HUDEP-2 (cell line): Measurements from ENCODE around the gene FLNB.

Experiments used
- DNase-seq, 76 experiments: peaks; one replicate each; lab custom pipeline; 2025; ENCODE audit not compliant: unreplicated experiment in 76 of 76; lab: John Stamatoyannopoulos, UW

Gene FLNB

DNA sequence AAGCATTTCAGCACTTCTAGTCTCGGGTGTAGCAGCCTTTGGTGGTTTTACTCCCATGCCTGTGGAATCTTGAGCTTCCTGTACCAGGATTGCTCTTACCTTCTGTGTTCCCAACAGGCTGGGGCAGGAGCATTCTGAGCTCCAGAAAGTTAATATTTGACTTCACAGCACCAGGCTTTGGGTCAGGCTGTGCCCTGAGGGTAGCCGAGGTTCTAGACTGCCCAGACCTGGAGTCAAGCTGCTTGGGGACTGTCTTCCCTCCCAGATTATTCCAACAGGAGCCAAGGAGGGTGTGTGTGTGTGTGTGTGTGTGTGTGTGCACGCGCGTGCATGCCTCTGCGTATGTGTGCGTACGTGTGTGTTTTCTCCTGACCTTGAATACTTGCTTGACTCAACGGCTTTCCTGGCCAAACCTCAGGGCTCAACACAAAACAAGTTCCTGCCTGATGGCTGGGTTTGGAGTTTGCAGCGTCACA, 94.8 kb downstream of the FLNB start:
- no peak for DNase-seq

DNA sequence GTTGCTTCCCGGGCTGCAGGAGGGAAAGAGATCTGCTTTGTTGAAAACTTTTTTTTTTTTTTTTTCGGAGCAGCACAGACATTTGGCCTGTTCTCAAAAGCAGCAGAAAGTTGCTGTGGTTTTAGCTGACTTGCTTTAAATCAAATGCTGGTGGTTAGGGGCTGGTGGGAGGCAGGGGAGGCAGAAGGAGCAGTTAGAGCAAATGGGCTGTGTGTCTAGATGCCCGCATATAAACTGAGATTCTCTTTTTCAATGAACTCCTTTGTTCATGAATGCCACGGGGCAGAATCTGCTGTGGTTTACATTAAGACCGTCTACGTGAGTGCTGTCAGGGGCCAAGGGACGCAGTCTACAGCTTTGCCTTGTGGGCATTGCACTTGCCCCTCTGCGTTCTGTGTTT, 95.9 kb downstream of the FLNB start:
- DNase-seq = no peak

DNA sequence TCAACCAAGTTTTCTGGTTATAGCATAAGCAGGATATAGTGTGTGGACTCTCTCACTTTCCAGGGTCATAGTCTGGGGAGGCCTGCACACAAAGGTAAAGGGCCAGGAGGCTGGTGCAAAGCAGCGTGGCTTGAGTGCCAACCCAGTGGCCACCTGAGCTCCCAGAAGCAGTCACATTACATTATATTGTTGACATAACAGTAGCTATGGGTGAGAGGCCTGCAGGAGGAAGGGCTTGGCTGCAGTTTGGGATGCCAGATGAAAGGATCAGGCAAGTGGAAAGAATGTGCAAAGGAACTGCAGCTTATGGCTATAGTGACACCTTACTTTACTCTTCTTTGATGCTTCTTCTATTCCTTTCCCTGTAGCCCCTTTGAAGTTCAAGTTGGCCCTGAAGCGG, 96.5 kb downstream of the FLNB start:
- no peak for DNase-seq

DNA sequence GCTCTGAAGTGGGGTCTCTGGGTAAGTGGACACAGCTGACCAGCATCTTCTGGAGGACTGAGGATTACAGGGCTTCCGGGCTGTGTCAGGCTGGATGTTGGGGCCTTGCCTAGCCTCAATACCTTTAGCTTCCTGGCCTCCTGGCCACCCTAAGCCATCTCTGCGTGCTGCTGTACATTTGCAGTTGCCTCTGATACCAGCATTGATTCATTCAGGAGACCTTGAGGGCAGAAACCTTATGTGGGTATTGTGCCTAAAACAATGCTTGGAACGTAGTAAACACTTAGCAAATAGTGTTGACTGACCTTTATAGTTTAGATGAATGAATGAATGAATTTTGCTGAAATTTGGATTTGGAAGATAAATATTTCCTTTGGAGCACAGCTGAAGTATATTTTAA, 97.0 kb downstream of the FLNB start:
- DNase-seq = no peak

DNA sequence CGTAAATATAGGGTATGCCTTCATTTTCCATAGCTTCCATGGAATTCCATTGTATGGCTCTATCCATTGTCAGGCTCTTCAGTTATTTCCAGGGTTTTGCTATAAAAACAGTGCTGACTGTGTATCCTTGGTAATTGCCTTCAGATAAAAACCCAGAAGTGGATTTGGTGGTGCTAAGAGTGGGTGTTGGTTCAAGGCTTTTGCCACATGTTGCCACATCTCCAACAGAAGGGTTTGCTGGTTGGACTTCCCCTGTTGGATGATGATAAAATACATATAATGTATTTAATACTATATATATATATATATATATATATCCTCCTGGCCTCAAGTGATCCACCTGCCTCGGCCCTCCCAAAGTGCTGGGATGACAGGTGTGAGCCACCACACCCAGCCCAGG, 97.8 kb downstream of the FLNB start:
- no peak for DNase-seq

DNA sequence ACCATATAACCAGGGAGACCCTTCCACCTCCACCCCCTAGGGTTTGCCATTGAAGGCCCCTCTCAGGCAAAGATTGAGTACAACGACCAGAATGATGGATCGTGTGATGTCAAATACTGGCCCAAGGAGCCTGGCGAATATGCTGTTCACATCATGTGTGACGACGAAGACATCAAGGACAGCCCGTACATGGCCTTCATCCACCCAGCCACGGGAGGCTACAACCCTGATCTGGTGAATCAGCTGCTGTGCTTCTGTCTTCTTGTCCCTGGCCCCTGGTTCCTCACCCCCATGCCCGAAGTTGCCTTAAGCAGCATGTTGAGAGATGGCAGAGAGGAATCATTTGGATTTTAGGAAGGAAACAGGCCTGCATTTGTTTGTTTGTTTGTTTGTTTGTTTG, 98.4 kb downstream of the FLNB start:
- DNase-seq = no peak

DNA sequence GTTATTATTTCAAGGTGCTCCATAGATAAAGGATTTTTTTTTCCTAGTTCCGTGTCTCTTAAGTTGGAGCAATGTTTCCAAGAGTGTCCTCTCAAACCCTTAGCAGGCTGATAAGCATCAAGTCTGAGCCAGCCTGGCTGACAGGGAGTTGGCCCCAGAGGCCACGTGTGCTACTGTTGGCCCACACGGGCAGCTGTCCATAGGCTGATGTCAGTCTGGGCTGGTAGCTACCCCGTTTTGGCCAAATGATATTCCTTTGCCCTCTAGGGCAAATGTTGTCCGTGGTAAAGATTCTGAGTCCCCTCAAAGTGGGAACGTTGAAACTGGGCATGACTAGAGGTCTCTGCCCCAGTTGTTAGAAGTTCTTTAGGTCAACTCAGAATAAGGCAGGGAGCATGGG, 99.4 kb downstream of the FLNB start:
- peak in 17 of 76 experiments; percentile 5 to 62 (median 29) for DNase-seq

DNA sequence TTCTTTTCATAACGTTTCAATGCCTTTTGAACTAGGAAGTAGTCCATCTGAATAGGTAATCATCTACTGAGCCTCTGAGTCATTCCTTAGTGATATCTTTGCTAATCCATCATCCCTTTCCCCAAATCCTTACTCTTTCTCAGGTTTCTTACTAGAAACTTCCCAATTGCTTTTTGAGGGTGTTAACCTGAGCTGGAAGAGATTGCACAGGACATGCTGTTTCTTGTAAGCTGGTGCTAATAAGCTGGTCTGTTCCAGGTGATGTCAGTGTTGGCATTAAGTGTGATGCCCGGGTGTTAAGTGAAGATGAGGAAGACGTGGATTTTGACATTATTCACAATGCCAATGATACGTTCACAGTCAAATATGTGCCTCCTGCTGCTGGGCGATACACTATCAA, 101.5 kb downstream of the FLNB start:
- no peak for DNase-seq

DNA sequence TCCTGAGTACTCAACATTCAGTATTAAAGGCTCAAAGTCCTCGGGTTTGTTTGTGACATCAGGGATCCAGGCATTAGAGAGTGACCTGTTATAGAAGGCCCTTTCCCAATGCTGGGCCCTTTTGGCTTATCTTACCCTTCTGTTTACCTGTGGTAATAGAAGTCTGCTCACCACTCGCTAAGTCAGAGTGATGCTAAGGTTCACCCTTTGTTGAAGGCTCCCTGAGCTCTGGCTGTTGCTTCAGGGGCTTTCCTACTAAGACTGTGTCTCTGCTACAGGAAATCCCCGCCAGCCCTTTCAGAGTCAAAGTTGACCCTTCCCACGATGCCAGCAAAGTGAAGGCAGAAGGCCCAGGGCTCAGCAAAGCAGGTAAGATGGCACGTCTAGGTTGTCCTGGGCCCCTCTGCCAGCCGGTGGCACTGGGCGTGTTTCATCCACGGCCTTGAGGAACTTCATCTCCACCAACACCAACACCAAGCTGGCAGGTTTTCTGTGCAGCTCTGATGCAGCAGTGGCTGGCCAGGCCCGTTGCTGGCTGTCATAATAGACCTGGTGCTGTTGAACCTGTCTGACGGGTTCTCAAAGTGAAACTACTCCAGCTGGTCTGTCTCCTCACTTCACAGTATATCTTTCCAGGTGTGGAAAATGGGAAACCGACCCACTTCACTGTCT, 103.4 kb downstream of the FLNB start:
- DNase-seq = no peak

DNA sequence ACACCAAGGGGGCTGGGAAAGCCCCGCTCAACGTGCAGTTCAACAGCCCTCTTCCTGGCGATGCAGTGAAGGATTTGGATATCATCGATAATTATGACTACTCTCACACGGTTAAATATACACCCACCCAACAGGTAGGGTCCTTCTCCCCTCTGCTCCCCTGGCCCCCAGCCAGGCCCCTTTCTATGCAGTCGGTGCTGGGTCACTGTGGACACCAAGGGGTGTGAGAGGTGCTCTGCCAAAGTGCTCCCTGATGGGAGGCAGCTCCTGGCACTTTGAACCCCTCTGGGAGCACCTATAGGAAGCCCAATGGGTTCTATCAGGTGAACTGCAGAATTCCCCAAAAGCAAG, 103.9 kb downstream of the FLNB start:
- no peak for DNase-seq

DNA sequence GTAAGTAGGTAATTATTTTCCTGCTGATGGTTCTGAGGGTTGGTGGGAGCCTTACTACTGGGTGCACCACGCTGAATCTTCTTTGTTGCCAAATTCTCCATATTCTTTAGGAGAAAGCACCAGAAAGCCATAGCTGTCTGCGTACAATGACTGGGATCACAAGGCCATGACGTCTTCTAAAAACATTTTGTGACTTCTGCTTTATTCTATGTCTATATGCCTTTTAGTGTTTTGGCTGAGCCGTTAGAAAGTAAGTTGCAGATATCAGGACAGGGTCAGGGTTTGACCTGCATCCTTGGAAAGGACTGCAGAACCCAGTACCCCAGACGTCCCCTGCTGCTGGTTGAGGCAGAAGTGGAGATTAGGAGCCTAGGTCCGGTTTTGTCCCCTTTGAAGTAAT, 107.0 kb downstream of the FLNB start:
- no peak for DNase-seq

DNA sequence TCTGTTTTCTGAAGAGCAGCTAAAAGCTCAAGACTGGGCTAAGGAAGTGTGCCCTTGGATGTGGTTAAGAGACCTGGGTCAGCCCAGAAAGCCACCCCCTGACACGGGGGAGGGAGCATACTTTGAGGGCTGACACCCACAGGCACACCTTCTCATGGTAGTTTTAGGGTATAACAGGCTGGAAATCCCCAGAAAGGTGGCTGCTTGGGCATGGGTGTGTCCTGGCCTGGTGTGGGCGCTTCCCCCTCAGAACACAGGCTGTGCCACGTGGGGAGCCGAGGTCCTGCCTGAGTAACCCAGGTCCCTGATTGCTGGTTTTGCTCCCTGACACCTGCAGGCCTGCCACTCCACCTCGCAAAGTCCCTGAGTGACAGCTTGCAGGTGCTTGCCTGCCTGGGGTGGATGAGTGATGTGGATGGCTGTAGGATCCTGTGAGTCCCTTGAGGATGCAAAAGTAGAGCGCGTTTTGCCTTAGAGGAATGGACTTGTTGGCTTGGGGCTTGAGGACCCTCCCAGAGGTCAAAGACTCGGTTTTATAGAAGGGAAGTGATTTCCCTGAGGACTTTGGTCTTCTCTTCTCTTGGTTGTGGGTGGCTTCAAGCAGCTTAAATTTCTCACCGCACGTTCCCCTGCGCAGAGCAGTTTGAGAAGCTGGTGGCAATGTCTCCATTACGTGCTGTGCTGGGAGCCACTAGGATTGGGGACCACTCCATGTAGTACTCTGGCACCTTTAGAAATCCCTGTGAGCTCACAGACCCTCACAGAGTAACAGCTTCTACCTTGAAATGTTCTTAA, 108.1 kb downstream of the FLNB start:
- DNase-seq = peak in 2 of 76 experiments; percentile 2 to 25

DNA sequence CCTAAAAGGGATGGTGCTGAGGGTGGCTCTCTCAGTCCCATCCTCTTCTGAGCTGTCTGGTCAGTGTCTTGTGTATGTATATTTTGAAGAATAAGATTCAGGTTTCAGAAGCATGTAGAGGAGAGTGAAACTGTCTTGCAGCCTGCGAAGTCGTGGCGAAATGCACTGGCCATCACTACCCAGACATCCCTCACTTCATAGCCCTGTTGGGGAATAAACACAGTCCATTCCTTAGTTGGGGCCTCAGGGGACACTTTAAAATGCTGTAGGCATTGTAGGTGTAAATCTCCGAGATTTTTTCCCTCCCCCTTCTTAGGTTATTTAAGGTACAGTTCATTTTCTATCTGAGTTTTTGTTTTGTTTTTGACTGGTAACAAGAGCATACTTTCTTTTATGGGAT, 108.8 kb downstream of the FLNB start:
- DNase-seq = no peak

DNA sequence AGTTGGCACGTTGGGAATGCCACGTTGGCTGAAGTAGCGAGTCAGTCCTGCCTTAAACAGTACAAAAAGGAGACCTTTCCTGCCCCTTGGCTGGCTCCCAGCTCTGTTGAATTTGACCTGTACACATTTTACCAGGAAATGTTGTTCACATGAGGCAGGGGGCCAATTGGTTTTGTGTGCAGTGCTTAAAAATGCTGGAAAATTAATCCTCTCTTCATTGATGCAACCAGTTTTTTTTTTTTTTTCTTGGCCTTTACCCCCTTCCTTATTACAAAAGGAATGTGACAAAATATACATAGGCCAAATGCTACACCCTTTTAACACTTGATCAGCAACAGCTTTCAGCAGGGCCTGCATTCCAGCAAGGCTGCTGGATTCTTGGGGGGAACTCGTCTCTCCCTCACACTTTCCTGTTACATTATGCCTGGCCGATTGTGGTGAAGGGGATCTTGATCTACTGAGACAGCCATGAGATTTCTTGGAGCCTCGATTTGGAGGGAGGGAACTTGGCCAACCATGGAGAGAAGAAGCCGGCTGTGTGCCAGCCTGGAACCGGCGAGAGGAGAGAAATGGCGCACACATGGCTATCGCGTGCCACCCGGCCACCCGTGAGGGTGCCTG, 109.4 kb downstream of the FLNB start:
- DNase-seq = no peak

DNA sequence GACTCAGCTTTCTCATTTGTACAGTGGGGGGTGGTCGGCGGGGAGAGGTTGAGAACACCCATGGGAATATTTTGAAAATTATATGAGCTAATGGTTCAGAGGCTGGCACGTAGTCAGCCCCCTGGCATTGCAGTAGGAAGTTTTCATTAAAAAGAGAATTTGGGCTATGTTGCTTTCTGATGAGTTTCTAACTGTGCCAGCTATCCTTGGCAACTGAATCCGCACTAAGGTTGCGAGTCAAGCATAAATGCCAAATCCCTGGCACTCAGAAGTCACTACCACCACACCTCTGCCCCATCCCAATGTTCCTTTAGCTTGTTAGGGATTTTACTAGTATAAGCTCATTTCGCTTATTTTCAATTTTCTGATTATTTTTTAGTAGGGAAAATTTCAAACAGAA, 111.0 kb downstream of the FLNB start:
- no peak for DNase-seq

DNA sequence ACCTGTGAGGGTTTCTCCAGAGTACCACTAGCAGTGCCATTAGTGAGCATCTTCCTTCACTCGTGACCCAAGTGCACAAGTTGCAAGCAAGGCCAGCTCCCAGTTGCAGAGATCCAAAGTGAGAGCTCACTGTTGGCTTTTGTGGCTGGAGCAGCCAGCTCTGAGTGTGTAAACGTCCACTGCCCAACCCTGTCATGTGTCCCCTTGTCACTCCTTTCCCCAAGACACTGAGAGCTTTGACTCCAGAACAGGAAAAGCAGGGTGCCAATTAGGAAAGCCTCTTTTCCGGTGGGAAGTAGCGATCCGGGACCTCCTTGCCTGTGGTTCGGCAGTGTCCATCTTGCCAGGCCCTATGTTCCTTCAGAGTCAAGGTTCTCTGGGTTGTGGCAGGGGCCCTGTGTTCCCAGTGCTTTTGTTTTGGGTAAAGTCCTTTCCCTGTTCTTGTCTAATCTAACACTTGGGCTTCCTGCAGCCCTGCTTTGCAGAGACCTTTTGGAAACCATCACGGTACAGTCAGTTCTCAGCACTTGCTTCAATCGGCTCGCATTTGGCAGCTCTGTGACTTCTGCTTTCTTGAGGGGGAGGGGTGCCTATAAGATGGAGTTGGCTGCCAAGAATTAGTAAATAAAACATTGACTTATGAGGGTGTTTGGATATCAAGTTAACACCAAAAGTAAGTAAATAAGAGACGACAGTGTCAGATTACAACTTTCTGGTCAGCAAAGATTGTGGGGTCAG, 112.0 kb downstream of the FLNB start:
- DNase-seq = no peak

DNA sequence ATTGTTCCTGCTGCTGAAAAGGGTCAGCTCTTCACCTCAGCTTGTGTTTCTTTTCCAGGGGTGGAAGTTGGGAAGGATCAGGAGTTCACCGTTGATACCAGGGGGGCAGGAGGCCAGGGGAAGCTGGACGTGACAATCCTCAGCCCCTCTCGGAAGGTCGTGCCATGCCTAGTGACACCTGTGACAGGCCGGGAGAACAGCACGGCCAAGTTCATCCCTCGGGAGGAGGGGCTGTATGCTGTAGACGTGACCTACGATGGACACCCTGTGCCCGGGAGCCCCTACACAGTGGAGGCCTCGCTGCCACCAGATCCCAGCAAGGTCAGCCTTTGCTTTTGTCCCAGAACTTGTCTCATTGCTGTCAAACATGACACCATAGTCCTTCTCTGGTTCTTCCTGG, 113.0 kb downstream of the FLNB start:
- DNase-seq = no peak

DNA sequence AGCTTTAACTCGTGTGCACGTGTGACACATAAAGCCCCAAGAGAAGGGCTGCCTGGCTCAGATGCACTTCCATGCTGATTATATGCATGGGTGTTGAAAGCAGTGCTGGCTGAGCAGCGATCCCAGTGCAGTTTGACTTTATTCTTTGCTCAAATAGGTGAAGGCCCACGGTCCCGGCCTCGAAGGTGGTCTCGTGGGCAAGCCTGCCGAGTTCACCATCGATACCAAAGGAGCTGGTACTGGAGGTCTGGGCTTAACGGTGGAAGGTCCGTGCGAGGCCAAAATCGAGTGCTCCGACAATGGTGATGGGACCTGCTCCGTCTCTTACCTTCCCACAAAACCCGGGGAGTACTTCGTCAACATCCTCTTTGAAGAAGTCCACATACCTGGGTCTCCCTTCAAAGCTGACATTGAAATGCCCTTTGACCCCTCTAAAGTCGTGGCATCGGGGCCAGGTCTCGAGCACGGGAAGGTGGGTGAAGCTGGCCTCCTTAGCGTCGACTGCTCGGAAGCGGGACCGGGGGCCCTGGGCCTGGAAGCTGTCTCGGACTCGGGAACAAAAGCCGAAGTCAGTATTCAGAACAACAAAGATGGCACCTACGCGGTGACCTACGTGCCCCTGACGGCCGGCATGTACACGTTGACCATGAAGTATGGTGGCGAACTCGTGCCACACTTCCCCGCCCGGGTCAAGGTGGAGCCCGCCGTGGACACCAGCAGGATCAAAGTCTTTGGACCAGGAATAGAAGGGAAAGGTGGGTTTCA, 114.9 kb downstream of the FLNB start:
- DNase-seq = no peak

DNA sequence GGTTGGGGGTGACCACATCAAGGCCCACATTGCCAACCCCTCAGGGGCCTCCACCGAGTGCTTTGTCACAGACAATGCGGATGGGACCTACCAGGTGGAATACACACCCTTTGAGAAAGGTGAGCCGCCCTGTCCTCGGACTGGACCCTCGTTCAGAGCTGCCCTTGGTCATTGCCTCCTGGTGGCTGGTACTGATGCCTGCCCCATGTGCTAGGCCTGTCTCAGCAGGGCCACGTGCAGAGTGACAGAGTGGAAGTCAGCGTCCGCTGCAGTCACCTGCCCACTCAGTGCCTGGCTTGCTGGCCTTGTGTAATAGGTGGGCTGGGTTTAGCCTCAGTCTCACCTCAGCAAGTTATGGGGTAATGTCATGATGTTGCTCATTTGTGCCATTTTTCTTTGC, 116.2 kb downstream of the FLNB start:
- DNase-seq = no peak

DNA sequence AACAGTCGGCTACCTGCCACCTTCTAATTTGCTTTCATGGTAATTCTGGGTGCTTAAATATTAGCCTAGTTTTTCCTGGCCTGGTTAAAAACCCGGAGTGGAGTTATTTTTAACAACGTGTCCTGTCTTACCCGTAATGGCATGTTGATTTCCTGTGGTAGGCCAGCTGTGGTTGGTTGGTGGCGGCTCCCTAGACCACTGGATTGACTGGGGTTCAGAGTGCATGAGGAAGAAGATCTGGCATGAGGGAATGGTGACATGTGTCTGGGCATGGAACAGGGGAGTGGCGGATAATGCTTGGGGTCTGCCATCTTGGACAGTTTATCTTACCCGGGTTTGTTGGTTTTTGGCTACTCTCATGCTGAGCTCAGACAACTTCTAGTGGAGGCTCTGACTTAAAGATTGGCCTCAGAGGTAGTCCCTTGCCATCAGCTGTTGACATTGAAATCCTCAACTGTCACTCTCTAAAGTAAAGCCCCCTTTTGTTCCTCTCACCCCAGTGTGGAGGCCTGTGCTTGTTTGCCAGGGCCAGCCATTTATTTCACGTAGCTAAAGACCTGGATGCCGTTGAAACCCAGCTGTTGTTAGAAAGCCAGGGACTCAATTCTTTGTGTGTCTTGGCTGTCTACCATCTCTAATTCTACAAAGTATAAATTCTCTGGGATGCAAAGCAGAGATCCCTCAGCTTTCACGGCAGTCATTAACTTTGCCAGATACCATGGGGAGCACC, 121.0 kb downstream of the FLNB start:
- no peak for DNase-seq
